HTR-8/SVneo (cell line): ENCODE measurements around the gene CNTRL.

ENCODE experiments used
- DNase-seq: peaks from one replicate; pipeline ENCODE4 v3.0.0; 2011; ENCODE audit warnings: low spot score, mixed read lengths; ENCODE audit not compliant: insufficient read length
- FAIRE-seq: peaks from 2 replicates; lab custom pipeline; 2011; peaks lifted over from hg19 to GRCh38; lab: Jason Lieb, UNC

Gene CNTRL

DNA sequence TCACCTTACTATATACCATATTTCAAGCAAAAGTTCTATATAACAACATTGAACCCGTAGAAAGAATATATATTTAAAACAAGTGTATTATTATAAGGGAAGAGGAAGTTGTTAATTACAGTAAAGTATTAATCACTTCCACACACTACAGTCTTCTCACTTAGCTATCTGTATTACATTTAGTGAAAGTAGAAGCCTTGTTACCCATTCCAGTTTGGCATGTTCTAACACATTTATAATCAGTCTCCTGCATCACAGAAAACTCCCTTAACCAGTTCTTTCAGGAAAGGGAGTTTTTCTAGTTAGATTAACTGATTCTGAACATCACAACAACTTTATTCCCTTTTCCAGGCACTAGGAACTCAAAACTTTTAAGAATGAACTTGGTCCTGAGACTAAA is 120.0 kb downstream of the CNTRL start:
- no peak for FAIRE-seq
- DNase-seq: no peak

DNA sequence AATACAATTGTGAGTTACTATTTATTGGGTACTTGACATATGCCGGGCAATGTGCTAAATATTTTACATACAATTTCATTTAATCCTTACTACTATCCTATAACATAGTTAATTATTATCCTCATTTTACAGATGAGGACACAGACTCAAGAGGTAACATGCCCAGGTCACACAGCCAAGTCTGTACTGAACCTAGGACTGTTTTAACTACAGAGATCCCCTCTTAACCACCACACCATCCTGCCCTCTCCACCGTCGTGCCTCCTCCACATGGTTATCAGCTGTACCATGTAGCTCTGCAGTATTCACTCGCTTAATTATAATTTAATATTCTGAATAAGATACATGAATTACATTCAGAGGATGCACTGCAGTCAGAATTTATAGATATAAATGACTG is 121.6 kb downstream of the CNTRL start:
- FAIRE-seq: no peak
- no peak for DNase-seq

DNA sequence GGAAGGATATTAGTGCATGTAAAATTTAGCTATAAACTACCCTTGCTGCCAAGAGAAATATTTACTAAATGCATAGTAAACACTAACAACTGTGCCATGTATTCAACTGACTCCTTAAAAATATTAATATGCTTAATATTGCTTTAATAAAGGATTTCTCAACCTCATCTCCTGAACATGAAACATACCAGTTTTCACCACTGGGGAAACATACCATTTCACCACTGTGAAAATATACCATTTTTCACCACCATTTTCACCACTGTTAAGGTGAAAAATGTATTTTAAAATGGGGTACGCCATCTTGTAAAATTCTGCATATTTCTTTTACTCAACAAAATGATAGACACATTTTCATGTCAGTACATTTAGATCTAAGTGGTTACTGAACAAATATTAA is 122.4 kb downstream of the CNTRL start:
- no peak for FAIRE-seq

DNA sequence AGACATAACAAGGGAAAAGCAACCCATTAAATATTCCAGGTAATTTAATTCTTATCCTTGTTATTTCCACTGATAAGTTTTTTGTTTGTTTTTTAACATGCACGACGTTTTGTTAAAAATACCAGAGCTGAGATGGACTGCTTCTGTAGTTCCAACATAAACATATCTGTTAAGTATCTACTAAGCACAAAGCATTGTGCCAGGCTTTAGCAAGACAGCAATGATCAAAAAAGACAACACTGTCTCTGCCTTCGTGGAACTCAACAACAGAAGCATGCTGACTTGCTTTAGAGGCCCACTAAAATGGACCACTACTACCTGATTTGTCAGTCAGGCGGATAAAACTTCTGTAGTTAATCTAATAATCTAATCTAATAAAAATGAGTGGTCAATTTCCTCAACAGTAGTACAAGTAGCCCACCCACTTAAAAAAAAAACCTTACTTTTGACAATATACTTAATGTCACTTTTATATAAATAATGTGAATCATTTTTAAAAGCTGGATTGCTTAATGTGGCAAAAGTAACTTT is 123.8 kb downstream of the CNTRL start:
- DNase-seq (no peak), FAIRE-seq (no peak)

More for the DNA sequence above, 122.4 kb downstream of the CNTRL start:
- DNase-seq: no peak

DNA sequence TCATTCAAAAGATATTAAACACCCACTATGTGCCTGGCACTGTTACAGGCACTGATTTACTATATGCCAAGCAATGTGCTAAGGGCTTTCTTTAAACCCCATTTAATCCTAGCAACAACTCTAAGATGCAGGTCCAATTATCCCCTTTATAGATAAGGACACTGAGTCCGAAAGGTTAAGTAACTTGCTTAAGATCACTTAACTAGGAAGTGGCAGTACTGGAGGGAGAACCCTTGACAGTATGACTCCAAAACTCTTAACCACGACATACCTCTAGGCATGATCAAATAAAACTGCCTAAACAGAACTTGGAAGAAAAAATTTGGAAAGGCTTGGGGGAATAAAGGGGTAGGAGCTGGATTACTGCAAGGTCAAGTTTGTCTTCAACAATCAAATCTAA is 125.2 kb downstream of the CNTRL start:
- DNase-seq (no peak), FAIRE-seq (no peak)

DNA sequence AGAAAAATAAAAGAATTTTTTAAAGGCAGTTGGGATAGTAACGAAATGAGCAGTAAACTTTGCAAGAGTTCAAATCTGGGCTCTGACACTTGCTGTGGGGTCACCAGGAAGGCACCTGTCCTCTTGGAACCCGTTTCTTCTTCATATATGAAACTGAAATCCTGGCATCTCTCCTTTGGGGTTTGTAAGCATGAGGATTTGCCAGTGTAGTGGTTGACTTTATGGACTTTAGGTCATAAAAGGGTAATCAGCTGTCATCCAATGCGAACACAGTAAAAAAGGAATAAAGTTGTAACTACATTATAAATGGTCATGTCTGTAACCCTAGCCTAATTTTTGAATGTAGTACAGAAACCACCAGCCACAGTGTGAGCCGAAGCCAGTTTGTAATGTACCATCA is 125.6 kb downstream of the CNTRL start:
- DNase-seq (no peak), FAIRE-seq (no peak)

DNA sequence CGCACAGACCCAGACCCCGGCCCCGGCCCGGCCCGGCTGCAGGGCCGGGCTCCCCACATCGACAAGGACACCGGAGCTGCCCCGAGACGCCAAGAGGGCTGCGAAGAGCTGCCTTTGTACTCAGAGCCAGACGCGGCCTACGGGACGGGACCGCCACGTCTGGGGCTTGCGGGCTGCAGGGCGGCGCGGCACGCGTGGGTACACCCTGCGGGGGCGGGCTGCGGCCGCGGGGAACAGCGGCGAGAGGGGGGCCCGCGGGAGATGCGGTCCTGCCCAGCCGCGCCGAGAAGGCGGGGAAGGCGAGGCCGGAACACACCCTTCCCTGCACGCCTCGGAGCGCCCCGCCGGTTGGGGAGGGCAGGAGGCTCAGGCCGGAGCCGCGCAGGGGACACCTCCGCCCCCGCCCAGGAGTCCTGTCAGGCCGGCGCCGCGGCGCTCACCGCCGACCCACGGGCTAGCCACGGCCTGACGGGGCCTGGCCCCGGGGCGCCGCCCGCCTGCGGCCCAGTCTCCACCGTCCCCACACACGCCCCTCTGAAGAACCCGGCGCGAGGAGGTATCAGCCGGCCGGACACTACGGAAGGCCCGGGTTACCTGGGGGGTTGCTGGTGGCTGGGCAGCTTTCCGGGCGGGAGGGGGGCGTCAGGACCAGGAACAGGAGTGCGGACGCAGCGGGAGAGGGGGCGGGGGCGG is 126.4 kb downstream of the CNTRL start:
- DNase-seq (peak; percentile 8), FAIRE-seq (no peak)

DNA sequence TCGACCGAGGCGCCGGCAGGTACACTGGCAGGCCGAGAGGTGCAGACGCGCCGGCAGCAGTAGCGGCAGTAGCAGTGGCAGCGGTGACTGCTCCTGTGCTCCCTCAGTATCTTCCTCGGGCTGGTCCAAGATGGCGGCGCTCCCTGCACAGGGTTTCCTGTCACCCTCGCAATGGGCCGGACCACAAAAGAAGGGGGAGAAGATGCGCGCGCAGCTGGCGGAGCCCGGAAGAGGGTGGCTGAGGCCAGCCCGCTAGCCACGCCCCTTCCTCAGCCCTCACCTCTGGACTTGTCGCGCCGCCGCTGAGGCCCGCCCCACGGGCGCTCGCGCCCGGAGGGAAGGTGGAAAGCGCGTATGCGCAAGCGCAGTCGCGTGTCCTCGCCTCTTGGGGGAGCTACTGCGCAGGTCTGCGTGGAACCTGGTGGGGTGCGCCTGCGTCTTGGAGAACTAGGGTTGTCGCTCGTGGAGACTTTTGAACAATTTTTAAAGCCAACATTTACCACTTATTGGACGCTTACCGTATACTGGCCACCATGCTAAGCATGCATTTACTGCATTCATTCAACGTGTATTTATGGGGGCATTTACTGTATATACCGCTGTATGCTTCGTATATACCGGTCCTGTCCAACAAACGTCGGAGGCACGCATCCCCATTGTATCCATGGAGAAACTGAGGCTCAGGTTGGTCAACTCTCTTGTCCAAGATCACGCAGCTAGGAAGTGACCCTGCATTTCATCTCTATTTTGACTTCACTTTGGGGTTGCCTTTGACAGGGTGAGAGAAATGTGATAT is 127.2 kb downstream of the CNTRL start, which contains the start of gene RAB14:
TSS of gene RAB14 (minus strand) at position 132 of the 796 bp plus-strand sequence. CDS start 8,457 bp downstream, outside the sequence.
- FAIRE-seq (peak; percentile 83), DNase-seq (peak; percentile 97)

DNA sequence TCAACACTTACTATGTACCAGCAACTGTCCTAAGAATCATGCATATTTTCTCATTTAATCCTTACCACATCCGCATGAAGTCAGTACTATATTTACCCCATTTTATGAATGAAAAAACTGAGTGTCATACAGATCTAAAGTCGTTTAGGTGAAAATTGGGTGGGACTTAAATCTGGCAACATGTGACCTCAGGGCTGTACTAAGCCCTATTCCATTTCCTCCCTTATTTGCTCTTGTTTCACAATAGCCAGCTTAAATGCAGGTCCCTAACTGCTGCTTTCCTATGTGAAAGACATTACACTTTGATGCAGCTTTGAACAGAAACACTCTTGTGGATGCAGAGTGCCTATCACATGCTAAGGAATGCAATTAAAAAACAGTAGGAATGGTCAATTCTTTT is 129.4 kb downstream of the CNTRL start:
- DNase-seq (no peak), FAIRE-seq (no peak)

DNA sequence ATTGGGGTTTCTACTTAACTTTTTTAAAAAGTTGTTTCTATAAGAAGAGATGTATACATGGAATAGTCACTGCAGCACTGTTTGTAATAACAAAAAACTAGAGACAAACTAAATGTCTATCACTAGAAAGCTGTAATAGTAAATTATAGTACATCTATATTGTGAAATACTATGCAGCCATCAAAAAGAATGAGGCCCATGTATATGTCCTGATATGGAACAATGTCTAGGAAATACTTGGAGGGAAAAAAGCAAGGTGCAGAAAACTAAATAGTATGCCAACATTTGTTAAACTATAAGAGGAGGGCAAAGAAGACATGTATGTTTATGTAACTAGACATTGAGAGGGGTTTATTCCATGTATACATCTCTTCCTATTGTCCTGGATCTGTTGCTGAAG is 129.9 kb downstream of the CNTRL start:
- no peak for DNase-seq

DNA sequence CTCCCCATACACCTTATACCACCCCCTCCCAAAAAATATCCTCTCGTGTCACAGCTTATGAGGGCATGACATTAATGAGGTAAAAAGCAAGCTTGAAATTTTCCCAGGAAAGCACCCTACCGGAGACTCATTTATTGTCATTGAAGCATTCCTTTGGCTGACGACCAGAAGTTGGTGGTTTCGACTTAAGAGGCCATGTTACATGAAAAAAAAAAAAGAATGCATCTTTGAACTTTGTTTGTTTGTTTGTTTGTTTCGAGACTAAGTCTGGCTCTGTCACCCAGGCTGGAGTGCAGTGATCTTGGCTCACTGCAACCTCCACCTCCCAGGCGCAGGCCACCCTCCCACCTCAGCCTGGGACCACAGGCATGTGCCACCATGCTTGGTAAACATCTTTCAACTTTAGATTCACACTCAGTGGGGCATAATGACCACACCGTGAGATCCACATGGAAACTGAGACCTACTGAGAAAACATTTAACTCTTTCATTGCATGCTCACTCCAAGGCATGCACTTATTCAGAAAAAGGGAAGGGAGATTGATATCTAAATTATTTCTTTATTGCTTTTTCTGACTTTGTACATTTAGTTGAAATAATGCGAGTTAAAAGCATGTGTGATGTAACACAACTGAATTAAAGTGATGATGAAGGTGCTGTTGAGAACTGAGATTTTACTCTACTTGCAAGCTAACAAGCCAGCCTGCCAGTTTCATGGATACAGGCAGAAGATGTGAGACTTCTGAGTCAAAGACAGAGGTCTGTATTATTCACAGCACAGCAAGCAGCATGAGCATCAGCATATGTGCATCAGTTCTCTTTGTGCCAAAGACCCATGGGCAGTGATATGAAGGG is 132.0 kb downstream of the CNTRL start:
- FAIRE-seq: no peak
- DNase-seq: no peak

More for the DNA sequence above, 129.9 kb downstream of the CNTRL start:
- FAIRE-seq: no peak

DNA sequence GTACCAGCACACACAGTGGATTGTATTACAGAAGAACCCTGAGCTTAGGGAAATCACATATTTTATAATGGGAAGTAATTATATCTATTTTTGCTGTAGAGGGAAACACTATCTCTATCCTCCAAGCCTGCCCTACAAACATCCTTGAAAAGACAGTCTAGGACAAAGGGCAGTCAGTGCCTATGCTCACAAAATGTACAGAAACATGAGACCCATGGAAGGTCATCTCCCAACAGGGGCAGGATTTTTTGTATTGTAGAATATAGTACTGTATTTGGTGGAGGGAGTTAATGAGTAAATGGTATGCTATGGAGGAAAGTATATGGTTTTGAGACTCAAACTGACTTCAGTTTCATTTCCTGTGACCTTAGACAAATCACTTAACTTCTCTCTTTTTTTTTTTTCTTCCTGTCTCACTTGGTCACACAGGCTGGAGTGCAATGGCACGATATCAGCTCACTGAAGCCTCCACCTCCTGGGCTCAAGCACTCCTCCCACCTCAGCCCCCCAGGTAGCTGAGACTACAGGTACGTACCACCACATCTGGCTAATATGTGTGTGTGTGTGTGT is 132.7 kb downstream of the CNTRL start:
- FAIRE-seq (no peak), DNase-seq (no peak)

DNA sequence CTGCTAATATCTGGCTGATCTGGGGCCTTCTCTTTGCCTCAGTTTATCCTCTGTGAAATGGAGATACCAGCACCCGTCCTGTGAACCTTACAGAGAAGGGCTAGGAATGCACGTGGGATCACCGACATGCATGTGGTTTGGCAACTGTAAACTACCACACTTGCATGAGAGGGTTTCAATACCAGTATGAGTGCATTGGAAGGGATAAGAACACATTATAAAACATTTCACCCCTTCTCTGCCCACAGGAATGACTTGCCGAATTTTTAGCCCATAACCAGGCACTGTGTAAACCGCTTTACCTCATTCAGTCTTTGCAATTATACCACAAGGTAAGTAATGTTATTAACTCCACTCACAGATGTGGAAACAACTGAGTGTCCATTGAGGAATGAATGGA is 135.8 kb downstream of the CNTRL start:
- DNase-seq: no peak
- no peak for FAIRE-seq

DNA sequence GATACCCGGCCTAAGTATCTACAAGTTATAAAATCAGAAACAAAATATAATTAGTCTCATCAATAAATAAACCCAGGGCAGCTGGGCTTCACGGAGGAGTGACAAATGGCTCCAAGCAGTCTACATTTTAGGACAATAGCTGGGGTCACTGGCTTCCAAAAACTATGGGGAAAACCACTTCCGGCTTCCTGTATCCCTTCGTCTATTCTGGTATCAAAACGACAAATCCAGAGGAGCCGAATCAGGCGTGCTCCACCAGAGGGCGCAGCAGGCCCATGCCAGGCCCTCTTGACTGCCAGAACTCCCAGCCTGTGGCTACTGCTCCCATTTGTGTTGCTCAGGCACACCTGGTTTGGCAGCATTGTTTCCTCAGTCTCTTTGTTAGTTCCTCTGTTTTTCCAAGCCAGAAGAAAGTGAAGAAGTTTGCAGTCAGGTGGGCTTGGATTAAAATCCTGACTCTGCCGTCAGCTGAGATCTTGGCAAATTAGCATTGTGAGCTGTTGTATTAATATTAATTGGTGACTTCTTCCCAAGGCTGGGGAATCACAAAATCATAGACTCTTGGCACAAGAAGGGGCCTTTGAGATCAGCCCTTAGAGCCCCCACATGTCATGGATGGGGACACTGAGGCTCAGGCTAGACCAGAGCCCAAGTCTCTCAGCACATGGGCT is 138.5 kb downstream of the CNTRL start:
- no peak for FAIRE-seq
- DNase-seq: peak; percentile 69

DNA sequence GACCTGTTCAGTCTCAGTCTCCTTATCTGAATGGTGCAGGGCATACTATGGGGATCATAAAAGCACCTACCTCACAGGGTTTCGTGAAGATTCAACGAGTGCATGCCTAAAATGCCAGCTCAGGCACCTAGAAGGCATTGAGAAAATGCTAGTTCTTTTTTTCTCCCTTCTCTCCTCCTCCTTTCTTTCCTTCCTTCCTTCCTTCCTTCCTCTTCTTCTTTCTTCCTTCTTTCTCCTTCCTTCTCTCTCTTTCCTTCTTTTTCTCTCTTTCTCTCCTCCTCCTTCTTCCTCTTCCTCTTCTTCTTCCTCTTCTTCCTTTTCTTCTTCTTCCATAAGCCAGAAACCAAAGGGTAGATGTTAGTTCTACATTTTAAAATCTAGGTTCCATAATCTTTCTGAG is 139.2 kb downstream of the CNTRL start:
- FAIRE-seq (no peak), DNase-seq (no peak)

DNA sequence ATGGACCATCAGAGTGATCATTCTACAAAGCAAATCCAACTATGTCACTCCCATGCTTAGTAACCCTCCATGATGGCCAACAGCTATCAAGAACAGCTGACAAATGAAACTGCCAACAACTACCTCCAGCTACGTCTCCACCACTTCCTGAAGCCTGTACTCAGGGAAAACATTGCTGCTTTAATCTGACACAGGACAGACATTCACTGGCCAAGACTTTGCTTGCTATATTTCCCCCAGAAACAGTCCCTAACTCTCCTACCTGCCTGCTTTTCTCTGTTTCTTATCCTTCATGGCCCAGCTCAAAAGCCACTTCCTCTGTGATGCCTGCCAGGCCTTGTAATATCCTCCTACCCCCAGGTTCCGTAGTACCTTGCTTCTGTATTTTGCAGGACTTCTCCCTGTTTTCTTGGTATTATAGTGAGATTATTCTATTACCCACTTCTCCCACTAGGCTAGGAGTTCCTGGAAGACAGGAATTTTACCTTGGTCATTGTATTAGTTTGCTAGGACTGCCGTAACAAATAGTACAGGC is 141.6 kb downstream of the CNTRL start:
- no peak for DNase-seq

DNA sequence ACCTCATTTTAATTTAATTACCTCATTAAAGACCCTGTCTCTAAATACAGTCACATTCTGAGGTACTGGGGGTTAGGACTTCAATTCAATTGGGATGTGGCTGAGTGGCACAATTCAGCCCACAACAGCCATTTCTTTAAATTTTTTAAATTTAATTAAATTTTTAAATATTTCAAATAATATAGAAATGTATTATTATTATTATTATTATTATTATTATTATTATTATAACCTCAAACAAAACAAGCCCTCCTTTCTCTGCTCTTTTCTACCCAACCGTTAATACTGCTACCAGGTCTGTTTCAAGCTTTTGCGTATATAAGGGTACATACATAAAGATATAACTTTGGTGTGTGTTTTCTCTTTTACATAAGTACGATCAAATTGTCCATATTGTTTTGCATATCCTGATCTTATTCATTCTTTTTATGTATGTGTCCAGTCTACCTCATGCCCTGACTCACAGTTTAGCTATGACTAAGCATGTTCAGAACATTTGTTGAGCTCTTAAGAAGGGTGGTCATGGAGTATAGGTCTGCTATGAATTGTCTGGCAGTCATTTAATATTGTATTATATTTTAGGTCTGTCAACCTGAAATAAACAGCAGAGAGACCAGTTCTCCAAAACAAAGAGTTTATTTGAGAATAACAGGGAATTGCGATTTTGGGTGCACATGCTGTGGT is 143.0 kb downstream of the CNTRL start:
- FAIRE-seq: no peak
- DNase-seq: no peak

More for the DNA sequence above, 141.6 kb downstream of the CNTRL start:
- no peak for FAIRE-seq

DNA sequence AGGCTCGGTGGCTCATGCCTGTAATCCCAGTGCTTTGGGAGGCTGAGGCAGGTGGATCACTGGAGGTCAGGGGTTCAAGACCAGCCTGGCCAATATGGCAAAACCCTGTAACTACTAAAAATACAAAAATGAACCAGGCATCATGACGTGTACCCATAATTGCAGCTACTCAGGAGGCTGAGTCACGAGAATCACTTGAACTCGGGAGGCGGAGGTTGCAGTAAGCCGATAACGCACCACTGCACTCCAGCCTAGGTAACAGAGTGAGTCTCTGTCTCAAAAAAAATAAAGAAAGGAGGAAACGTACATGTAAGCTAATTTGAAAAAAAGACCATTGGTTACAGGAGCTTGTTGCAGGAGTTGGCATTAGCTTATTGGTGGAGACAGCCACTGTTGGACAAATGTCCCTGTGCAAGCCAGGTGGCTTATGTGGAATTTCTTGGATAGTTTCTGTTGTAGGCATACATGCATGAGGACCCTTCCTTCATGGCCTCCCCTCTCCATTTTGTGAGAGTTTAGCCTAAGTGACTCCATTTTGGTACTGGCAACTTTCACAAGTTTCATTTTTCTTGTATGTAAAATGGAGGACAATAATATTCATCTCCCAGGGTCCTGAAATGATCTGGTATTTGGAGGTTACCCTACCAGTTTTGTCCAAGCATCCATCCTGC is 143.7 kb downstream of the CNTRL start:
- FAIRE-seq: no peak
- no peak for DNase-seq
